NCI-H446 treated with DMSO at 0.1 percent for 48 hours (cell line): ENCODE data around the gene LSP1.

Experiments used
- DNase-seq: peaks from one replicate; lab custom pipeline; 2025; lab: John Stamatoyannopoulos, UW

Gene LSP1

GRCh38 chr11:1847926-1848639 lies 4.8 kb upstream of the LSP1 start:
- no peak for DNase-seq

- no peak for DNase-seq
Observed at GRCh38 chr11:1848640-1849430, 4.0 kb upstream of the LSP1 start.

GRCh38 chr11:1851468-1852180 lies 1.3 kb upstream of the LSP1 start:
- no peak for DNase-seq

GRCh38 chr11:1852271-1852876 lies 510 bp upstream of the LSP1 start:
- no peak for DNase-seq

GRCh38 chr11:1853376-1854131 lies 670 bp downstream of the LSP1 start:
- no peak for DNase-seq

GRCh38 chr11:1854132-1854948 lies 1.5 kb downstream of the LSP1 start:
- no peak for DNase-seq

- no peak for DNase-seq
Observed at GRCh38 chr11:1854949-1855885, 2.3 kb downstream of the LSP1 start.

- DNase-seq: no peak
Observed at GRCh38 chr11:1855886-1856265, 3.0 kb downstream of the LSP1 start.

GRCh38 chr11:1856306-1857005 lies 3.6 kb downstream of the LSP1 start:
- no peak for DNase-seq

GRCh38 chr11:1857064-1857463 lies 4.2 kb downstream of the LSP1 start:
- no peak for DNase-seq

GRCh38 chr11:1858154-1858553 lies 5.3 kb downstream of the LSP1 start:
- no peak for DNase-seq

- DNase-seq: no peak
Observed at GRCh38 chr11:1858576-1858975, 5.7 kb downstream of the LSP1 start.

GRCh38 chr11:1859004-1859403 lies 6.1 kb downstream of the LSP1 start:
- DNase-seq: no peak

- DNase-seq: no peak
Observed at GRCh38 chr11:1860108-1860507, 7.2 kb downstream of the LSP1 start.

- DNase-seq: no peak
Observed at GRCh38 chr11:1861435-1862411, 8.8 kb downstream of the LSP1 start.

GRCh38 chr11:1862588-1863351 lies 9.9 kb downstream of the LSP1 start:
- no peak for DNase-seq
